ENCODE results near the gene TRIM66.

GRCh38 chr11:8605971-8606563 lies 76.4 kb downstream of the TRIM66 start:
- no peak for TF ChIP-seq TAF1 (IDR thresholded peaks at IDR 0.05; ENCODE audit: borderline replicate concordance, insufficient read depth, low read length)
- no peak for TF ChIP-seq POLR2AphosphoS5 (IDR thresholded peaks at IDR 0.05; ENCODE audit: low read depth, low read length)
- no peak for TF ChIP-seq SIN3A (IDR thresholded peaks at IDR 0.05; ENCODE audit: borderline replicate concordance, insufficient read depth, low read length)
- no peak for TF ChIP-seq REST (IDR thresholded peaks at IDR 0.05; ENCODE audit: insufficient read depth in 1 of 2, low read depth in 2 of 2, low read length in 2 of 2)
